Fibroblast of skin of scalp (primary cell): ENCODE measurements around the gene ASPRV1.

ENCODE experiments used
- DNase-seq: peaks from one replicate; pipeline ENCODE4 v3.0.0-alpha.2; 2013

The ASPRV1 gene

DNA sequence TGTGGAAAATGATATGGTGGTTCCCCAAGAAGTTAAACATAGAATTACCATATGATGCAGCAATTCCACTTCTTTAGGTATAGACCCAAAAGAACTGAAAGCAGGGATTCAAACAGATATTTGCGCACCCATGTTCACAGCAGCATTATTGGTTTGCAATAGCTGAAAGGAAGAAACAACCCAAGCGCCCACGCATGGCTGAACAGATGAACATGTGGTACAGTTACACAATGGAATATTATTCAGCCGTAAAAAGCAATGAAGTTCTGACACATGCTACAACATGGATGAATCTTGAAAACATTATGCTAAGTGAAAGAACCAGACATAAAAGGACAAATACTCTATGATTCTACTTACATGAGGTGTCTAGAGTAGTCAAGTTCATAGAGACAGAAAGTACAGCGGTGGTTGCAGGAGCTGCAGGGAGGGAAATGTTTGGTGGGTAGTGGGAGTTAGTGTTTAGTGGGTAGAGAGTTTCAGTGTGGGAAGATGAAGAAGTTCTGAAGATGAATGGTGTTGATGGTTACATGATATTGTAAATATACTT is 26.7 kb upstream of the ASPRV1 start:
- DNase-seq = no peak

DNA sequence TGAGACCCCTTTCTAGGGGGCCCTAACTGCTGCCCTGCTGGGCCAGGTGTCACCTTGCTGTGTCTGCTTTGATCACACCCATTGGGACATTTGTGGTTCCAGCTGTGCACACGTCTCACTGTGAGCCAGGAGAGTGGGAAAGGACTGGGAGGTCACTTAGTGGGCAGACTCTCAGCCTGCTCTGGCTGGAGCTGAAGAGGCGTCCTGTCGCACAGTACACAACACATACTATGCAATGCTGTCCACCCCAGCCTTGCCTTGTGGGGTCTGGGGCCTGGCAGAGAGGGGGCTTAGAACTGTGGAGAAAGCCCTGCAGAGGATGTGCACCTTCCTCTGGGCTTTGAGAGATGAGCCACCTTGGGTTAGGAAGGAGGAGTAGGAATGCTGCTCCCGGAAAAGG is 25.3 kb upstream of the ASPRV1 start:
- DNase-seq = no peak

DNA sequence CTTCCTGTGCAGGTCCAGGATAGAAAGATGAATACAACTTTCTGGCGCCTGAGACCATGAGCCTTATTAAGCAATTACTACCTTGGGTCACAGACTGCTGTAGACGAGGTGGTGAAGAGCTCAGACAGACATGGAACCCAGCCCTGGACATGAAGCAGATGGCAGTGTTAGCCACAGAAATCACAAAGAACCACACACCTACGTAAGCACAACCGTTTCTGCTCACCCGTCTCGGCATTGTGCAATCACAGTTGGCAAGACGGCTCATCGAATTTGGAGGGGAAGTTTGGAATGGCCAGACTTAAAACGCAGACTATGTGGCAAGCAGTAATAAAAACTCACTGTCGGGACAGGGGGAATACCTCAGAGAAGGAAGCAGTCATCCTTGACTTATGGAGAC is 24.3 kb upstream of the ASPRV1 start:
- DNase-seq = no peak

DNA sequence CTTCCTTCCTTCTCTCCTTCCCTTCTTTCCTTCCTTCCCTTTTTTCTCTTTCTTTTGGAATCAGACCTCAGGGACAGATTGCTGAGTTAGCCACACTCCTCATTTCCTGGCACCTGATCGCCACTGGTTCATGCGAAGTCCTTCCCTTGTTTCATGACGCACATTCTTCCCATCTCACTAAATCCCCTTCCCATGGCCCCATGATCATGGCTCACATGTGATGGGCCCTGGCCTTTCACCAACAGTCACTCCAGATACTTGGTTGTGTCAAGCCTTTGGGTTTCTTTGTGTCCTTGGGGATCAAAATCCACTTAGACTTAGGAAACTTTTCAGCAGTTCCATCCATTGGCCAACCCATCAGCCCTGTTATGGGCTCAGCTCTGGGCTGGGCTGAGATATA is 23.8 kb upstream of the ASPRV1 start:
- no peak for DNase-seq

DNA sequence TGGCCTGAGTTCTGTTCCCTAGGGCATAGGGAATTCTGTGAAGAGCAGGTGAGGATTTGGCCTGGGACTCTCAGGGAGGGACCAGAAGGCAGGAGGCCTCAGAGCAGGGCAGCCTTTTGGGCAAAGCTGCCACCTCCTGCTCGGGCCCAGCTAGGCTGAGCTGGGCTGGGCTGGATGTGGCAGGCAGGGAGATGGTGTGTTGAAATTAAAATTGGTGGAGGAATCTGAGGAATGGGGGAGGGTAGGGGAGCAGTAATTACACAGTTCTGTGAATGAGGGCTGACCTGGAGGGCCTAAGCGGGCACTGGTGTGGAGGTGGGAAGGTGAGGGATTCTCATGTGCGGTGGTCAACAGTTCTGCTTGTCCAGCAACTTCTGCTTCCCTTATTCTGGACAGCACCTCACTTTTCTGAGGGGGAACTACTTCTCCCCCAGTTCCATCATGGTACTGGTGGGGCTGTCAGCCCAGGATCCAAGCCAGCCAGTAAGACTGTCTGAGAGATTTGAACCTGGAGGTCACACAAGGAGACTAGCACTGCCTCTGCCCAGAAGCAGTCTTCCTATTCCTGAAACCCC is 22.0 kb upstream of the ASPRV1 start:
- no peak for DNase-seq

DNA sequence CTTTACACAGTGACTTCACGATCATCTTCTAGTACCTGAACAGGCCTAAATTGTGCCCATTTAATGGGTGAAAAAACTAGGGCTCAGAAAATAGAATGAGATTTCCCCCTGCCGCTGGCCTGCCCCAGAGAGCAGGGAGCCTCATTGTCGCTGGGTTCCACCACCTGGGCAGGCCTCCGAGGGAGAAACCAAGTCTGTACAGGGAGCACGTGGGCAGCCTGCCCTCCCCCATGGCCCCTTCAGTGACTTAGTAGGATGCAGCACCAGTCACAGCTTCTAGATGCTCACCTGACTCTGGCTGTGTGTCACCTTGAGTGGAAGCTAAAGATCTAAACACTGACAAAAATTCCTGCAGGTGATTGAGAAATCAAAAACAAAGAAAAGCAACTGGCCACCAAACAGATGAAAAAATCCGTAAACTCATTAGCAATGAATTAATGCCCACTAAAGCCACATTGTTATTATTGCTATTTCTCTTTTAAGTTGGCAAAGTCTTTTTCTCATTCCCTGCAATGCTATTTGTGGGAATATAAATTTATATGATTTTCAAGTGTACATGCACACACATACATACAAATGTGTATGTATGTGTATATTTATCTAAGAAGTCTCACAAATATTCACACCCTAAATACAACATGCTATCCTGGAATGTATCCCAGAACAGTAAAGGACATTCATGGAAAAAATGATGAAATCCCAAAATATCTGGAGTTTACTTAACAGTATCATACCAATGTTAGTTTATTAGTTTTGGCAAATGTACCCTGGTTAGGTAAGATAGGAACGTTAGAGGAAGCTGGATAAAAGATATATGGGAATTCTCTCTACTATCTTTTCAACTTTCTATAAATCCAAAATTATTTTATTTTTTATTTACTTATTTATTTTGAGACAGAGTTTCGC is 18.7 kb upstream of the ASPRV1 start:
- DNase-seq = peak; percentile 46

DNA sequence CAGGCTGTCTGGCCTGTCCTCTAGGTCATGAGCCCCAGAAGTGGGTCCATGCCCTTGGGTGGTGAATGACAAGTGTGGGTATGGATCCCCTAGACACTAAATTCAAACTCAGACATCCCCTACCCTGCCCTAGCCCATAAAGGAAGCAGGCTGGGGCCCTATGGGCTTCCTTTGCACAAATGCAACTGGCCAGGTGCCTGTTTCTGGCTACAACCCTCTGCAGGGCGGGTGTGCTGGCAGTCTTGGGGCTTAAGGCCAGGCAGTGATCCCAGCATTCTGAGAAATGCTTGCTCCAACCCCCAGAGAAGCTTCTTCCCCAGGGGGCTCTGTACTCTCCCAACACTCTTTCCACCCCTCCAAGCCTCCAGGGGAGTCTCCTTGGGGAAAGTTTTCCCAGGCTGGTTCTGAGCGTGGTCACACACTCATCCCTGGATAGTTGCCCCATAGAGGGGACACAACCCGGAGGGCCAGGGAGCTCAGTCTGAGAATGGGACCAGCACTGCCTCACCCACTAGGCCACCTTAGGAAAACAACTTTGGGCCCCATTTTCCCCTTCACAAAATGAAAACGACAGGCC is 16.6 kb upstream of the ASPRV1 start:
- no peak for DNase-seq

DNA sequence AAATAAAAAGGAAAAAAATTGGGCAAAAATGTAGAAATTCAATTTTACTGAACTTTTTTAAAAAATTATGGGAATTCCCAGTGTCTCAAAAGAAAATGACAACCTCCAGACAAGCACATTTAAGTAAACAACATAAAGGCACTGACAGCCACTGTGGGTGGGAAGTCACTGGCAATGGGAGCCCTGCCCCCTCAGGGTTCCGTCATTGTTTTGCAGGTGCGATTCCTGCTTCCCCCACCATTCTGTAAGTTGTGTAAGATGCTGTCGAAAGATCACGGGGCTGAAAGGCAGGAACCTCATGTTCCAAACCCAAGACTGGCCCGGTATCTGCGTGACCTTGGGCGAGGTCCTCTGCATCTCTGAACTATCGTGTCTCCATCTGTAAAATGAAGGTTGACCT is 15.8 kb upstream of the ASPRV1 start:
- no peak for DNase-seq

DNA sequence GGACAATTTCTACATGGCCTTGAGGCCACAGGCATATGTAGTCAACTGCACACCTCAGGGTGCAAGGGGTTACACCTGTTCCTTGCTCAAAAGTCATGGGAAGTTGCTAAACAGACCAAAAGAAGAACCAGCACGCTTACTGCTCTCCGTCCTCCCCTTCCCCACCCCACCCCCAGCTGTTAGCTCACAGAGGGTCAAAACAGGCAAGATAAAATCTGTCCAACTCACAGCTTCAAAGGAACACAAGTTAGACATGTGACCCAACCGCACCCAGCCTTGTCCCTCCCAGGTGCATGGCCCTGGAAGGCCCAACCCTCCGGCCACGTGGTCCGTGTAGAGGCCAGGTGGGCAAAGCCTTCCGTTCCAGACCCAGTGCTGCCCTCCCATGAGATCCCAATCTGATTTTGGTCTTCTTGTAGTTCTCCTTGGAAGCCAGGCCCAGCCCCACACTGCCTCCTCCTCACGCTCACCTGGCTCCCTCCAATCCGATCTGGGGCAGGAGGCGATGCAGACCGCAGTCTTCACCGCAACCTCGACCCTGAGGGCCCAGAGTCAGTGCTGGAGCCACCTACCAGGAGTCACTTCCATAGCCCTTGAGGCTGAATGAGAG is 14.5 kb upstream of the ASPRV1 start:
- DNase-seq = no peak

DNA sequence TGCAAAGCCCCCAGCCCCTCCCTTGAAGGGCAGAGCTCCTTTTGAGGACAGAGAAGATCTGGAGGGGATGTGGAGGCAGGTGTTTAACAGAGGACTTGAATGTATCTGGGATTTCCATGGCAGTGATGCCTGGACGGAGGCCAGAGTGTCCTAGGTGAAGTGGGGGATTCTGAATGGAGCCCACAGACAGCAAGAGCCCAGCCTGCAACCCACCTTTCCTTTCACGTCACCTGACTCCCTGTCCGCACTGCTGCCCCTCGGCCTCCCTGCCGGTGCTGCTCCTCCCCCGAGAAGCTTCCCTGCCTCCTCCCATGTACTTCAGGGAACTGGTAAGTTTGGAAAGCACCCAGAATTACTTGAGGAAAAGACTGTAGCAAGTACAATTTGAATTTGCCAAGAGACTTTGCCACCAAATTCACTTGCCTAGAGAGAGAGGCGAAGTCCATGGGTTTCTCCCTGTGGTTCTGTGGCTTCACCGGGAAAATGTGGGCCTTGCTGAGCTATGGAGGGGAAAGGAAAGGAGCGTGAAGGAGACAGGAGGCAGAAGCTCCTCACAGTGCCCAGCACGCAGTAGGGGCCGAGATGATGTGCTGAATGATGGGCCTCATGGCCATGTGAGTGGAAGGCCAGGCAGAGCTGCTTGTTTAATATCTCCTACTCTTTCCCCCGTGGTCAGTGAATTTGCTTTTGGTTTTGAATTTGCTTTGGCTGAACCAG is 13.9 kb upstream of the ASPRV1 start:
- DNase-seq = no peak

DNA sequence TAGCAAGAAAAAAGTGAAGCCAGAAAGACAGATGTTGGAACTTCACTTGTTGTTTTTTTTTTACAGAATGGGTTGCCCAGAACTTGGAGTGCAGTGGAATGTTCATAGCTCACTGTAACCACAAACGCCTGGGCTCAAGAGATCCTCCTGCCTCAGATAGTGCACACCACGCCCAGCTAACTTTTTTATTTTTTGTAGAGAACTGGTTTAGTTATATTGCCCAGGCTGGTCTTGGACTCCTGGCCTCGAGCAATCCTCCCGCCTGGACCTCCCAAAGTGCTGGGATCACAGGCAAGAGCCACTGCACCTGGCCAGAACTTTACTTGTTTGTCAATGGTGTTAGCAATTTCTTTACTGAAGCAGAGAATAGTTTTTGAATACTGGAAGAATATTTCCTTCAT is 11.9 kb upstream of the ASPRV1 start:
- DNase-seq = peak; percentile 25

DNA sequence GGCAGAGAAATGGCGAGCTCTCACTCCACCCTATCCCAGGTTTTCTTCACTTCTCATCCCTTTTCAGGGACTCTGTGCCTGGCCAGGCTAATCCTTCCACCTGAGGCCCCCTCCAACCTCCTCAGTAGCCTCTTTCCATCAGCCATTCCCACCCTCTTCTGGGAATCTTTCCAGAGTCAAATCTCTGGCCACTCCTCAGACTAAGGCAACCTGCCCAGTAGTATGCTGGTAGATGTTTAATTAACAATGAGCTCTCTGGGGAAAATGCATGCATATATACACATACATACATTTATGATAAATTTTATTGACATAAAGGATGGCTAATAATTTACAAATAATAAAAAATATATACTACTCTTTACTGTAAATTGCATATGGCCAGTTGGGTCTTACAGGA is 11.4 kb upstream of the ASPRV1 start:
- DNase-seq = no peak

DNA sequence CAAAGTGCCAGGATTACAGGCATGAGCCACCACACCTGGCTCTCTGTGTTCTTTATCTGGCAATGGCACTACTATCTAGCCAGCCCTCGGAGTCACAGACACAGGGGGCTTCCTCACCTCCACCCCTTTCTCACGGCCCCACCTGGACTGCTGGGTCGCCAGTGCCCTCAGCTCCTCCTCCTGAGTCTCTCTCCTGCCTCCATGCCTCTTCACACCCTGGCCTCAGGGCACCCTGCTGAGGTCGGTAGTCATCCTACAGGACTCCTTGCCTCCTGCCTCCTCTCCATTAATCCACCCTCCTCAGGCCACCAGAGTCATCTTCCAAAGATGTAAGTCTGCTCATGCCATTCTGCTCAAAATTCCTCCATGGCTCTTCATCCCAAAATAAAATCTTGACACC is 8.6 kb upstream of the ASPRV1 start:
- DNase-seq = no peak

DNA sequence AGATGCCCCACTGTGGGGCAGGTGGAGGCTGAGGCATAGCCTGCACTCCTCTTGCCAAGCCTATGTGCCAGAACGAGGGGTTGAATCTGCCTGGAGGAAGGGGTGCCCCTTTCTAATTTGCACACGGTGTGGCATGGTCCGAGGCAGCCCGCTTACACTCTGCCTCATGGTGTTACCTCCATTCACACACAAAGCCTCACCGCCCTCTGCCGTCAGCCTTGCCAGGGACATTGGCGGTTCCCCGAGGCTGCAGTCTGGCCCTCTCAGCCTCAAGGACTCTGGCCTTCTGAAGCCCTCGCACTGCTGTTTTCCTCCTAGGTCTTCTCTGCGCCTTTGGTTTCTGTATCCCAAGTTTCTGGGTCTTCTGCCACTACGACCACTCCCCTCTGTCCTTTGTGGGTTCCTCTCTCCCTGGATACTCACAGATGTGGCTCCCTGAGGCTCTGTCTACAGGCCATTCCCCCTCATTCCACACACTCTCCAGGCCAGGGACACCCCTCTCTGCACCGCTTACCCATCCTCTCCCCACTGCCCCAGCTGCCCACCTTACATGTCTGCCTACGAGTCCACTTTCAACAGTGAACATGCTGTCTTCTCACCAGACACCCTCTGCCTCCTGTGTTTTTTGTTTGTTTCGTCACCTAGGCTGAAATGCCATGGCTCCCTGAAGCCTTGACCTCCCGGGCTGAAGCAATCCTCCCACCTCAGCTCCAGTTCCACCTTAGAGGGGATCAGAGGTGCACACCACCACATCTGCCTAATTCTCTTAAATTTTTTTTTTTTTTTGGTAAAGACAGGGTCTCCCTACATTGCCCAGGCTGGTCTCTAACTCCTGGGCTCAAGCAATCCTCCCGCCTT is 7.9 kb upstream of the ASPRV1 start:
- DNase-seq = no peak

DNA sequence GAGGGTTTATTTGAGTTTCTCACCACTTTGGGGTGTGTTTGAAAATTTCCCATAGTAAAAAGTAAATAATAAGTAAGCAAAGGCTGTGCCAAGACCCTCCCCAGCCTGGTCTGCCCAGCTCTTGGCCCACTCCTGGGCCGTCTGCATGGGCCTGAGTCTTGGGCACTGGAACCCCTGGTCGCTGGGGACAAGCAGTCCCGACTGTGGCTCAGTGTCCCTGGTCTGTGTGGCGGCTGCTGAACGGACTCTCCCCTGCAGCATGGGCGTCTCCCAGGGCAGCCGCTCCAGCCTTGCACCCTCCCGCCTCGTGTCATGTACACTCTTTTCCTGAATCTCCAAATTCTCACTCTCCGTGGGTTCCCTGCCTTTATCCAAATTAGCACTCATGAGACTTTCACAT is 7.2 kb upstream of the ASPRV1 start:
- no peak for DNase-seq

DNA sequence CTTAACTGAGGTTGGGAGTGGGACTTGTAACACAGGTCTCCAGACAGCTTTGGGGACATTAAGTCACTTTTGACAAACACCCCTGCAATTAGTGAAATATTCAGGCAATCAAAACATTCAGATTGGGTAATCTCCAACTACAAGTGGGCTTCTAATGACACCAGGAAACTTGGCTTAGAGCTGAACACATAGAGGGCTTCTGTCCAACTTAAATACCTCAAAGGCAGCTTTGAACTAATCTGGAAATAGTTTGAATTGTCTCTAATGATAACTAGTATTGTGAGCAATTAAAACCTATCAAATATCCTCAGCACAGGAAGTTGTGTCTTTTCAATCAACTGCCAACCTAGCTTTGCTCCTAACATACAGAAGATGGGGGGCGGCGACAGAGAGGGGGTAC is 5.1 kb upstream of the ASPRV1 start:
- no peak for DNase-seq

DNA sequence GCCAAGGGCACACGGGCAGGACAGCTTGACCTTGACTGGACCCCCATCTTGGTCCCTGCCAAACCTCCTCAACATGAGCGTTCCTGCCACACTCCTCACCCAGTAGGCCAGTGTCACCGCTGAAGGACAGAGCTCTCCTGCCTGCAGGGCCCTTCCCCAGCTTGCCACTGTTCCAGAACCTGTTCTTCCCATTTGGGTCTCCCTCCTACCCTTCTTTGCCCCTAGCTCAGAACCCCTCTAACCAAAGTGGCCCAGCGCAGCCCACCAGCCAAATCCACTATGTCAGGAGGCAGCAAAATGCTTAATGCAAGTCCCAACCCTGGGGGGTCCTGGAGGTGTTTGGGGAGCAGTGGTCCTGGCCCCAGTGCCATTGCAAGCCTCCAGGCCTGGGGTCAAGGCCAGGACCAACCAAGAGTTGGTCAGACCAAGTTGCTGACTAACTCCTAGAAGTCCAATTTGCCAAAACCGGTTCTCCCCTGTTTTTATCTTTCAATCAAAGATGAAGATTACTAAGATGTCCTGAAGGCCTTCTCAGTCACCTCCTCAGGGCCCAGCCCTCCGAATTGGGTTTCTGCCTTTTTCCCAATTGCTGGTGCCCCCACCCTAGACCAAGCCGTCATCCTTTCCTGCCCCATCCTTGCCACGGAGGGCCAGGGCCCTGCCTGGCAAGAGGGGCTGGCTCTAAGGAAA is 4.5 kb upstream of the ASPRV1 start:
- no peak for DNase-seq

DNA sequence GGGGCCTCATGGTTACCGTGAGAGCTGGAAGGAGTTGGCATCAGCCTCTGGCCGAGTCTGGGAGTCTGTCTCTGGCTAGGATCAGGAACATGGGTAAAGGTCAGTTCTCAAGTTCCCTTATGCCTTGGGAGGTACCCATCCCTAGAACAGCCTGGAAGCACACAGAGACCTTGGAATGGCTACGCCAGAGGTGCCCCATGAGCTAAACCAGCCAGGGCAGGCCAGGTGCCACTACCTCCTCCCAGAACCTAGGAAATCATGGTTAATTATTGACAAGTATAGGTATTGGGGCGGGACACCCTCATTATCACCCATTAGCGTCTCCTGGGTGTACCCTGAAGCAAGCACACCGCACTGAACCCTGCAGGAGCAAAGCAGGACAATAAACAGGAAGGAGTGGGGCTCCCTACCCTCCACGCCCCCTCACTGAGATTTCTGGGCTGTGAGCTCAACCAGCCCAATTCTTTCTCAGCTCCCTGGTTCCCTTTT is 3.0 kb upstream of the ASPRV1 start:
- no peak for DNase-seq

DNA sequence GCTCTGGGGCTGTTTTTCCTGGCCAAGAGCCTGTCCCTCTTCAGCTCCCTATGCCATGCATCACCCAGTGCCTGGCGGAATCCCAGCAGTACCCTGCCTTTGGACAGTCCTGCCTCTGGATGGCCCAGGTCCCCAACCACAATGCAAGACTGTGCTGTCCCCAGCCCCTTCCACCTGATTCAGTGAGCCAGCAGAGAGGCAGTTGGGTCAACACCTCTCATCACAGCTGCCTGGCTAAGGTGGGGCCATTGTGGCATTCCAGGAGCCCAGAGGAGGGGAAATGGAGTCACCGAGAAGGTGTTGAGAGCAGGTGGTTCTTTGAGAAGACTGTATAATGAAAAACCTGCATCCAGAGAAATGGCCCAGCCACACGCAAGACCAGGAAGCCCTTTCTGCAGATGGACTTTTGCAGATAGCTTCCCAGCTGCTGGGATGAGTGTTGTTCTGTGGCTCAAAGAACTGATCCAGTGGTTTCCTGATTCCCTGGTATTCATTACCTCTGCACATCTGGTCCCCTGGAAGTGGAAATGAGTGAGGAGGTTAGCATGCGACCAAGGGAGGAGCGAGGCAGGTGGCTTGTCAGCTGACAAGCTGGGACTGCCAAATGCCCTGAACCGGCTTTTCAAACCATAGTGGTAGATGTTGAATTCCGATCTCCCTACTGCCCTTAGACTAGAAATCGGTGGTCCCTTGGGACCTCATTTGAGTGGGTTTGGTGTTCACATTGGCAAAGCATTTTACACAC is 1.7 kb upstream of the ASPRV1 start:
- no peak for DNase-seq

DNA sequence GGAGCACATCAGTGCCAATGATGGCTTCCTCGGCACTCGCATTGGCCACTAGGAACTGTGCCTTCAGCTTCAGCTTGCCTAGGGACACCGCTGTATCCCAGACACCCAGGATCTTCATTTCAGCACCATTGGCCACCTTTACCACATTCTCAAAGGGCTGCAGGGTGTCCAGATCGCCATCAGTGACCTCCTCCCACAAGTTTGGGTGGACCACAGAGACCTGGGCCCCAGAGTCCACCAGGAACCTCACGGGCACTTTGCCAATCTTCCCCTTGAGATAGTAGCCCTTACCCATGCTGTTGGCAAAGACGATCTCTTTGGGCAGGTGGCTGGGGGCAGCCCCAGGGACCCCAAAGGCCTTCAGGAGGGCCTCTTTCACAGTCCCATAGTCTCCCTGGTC is 610 bp downstream of the ASPRV1 start:
- DNase-seq = no peak
